OCI-LY1 (cell line): Measurements from ENCODE around the gene SULF2.
"Not testable (repeated sequence)": the region's sequence is repeated elsewhere in the genome, so short reads cannot be mapped to it uniquely, and the experiment has no call there.

ENCODE experiments used
- H2AFZ ChIP-seq: fragments of 200-600 bp; sonication (generic), shearing (Covaris generic); 2 replicates; pipeline ENCODE4 v1.6.0; 2014; ENCODE audit warnings: antibody characterized with exemption, mild to moderate bottlenecking, low read length
- H3F3A ChIP-seq: fragments of 200-600 bp; sonication (generic), shearing (Covaris generic); 2 replicates; pipeline ENCODE4 v1.6.0; 2014; ENCODE audit warnings: mild to moderate bottlenecking, antibody characterized with exemption, low read length, moderate library complexity; ENCODE audit not compliant: insufficient read depth
- H3K27ac ChIP-seq: fragments of 200-600 bp; sonication (generic); 2 replicates; pipeline ENCODE4 v1.5.1; 2014; ENCODE audit warnings: low read length, mixed run types, mild to moderate bottlenecking, low read depth; ENCODE audit not compliant: poor library complexity, severe bottlenecking
- H3K27me3 ChIP-seq: fragments of 200-600 bp; sonication (generic); 2 replicates; pipeline ENCODE4 v1.6.0; 2014; ENCODE audit warnings: antibody characterized with exemption, mild to moderate bottlenecking, low read length, moderate library complexity; ENCODE audit not compliant: insufficient read depth
- H3K36me3 ChIP-seq: fragments of 200-600 bp; sonication (generic); 2 replicates; pipeline ENCODE4 v1.6.1; 2014; ENCODE audit warnings: mild to moderate bottlenecking, antibody characterized with exemption, low read length, moderate library complexity, mixed read lengths; ENCODE audit not compliant: insufficient read depth
- H3K4me1 ChIP-seq: fragments of 200-600 bp; sonication (generic); 2 replicates; pipeline ENCODE4 v1.5.1; 2014; ENCODE audit warnings: mild to moderate bottlenecking, low read length, moderate library complexity; ENCODE audit not compliant: insufficient read depth, severe bottlenecking
- H3K4me2 ChIP-seq: fragments of 200-600 bp; sonication (generic), shearing (Covaris generic); 2 replicates; pipeline ENCODE4 v1.6.1; 2014; ENCODE audit warnings: low read length
- H3K4me3 ChIP-seq: fragments of 200-600 bp; sonication (generic); 2 replicates; pipeline ENCODE4 v1.5.1; 2014; ENCODE audit warnings: low read length, low read depth, mild to moderate bottlenecking, mixed read lengths; ENCODE audit not compliant: poor library complexity, severe bottlenecking
- H3K79me2 ChIP-seq: fragments of 200-600 bp; shearing (Covaris generic); 2 replicates; pipeline ENCODE4 v1.6.1; 2016; ENCODE audit warnings: mixed run types, low read length, mixed read lengths; ENCODE audit not compliant: insufficient read depth
- H3K9ac ChIP-seq: fragments of 200-600 bp; sonication (generic), shearing (Covaris generic); 2 replicates; pipeline ENCODE4 v1.6.1; 2014; ENCODE audit warnings: mild to moderate bottlenecking, low read length, mixed read lengths
- H3K9me2 ChIP-seq: fragments of 200-600 bp; sonication (generic), shearing (Covaris generic); 2 replicates; pipeline ENCODE4 v1.6.1; 2014; ENCODE audit warnings: low read depth, mild to moderate bottlenecking, low read length, mixed read lengths
- H3K9me3 ChIP-seq: fragments of 200-600 bp; shearing (Covaris generic); 2 replicates; pipeline ENCODE4 v1.6.1; 2014; ENCODE audit warnings: low read length, mixed read lengths
- H4K20me1 ChIP-seq: fragments of 200-600 bp; sonication (generic), shearing (Covaris generic); 2 replicates; pipeline ENCODE4 v1.6.0; 2016; ENCODE audit warnings: mild to moderate bottlenecking, low read length; ENCODE audit not compliant: insufficient read depth
- EZH2 ChIP-seq: fragments of 200-600 bp; sonication (generic), shearing (Covaris generic); IDR thresholded peaks from 2 replicates; pipeline ENCODE4 v1.8.0; 2017; ENCODE audit warnings: borderline replicate concordance, mixed run types, mild to moderate bottlenecking, antibody characterized with exemption, low read length, moderate library complexity, mixed read lengths
- TF ChIP-seq, protein P1 (sequence below): fragments of 200-600 bp; sonication (generic), shearing (Covaris generic); IDR thresholded peaks from 2 replicates; pipeline ENCODE4 v1.5.1; 2017; ENCODE audit warnings: mild to moderate bottlenecking, antibody characterized with exemption, low read length, moderate library complexity, mixed read lengths

Gene SULF2

DNA sequence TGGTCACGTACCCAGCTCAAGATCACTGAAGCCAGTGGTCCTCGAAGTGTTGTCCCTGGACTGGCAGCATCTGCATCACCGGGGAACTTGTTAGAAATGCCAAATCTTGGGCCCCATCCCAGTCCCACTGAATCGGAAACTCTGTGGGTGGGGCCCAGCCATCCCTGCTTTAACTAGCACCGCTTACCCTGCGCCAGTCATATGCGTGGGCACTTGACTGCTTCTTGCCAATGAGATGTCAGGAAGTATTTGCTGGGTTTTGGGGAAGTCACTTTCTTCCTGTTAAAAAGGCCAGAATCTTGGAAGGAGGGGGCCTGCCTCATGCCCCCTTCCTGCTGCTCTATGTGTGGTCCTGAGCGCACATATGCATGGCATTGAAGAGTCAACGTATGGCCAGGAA is 11.7 kb upstream of the SULF2 start:
- no peaks in the 10 kb centered on the region for H3K9me3 ChIP-seq
- H3K27ac ChIP-seq = no peak overlapping the region
- H3K27me3 ChIP-seq = no peaks in the 10 kb centered on the region
- no peaks in the 10 kb centered on the region for H4K20me1 ChIP-seq
- no peaks in the 10 kb centered on the region for H3K4me1 ChIP-seq
- H3K9me2 ChIP-seq = no peaks in the 10 kb centered on the region
- no peak overlapping the region for H3K4me2 ChIP-seq
- no peak overlapping the region for H2AFZ ChIP-seq
- no peaks in the 10 kb centered on the region for H3K36me3 ChIP-seq
- no peak for TF ChIP-seq EZH2
- TF ChIP-seq, protein P1, sequence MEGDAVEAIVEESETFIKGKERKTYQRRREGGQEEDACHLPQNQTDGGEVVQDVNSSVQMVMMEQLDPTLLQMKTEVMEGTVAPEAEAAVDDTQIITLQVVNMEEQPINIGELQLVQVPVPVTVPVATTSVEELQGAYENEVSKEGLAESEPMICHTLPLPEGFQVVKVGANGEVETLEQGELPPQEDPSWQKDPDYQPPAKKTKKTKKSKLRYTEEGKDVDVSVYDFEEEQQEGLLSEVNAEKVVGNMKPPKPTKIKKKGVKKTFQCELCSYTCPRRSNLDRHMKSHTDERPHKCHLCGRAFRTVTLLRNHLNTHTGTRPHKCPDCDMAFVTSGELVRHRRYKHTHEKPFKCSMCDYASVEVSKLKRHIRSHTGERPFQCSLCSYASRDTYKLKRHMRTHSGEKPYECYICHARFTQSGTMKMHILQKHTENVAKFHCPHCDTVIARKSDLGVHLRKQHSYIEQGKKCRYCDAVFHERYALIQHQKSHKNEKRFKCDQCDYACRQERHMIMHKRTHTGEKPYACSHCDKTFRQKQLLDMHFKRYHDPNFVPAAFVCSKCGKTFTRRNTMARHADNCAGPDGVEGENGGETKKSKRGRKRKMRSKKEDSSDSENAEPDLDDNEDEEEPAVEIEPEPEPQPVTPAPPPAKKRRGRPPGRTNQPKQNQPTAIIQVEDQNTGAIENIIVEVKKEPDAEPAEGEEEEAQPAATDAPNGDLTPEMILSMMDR = no peak
- no peaks in the 10 kb centered on the region for H3K79me2 ChIP-seq
- H3K4me3 ChIP-seq = no peak overlapping the region
- no peak overlapping the region for H3K9ac ChIP-seq
- H3F3A ChIP-seq = no peaks in the 10 kb centered on the region

DNA sequence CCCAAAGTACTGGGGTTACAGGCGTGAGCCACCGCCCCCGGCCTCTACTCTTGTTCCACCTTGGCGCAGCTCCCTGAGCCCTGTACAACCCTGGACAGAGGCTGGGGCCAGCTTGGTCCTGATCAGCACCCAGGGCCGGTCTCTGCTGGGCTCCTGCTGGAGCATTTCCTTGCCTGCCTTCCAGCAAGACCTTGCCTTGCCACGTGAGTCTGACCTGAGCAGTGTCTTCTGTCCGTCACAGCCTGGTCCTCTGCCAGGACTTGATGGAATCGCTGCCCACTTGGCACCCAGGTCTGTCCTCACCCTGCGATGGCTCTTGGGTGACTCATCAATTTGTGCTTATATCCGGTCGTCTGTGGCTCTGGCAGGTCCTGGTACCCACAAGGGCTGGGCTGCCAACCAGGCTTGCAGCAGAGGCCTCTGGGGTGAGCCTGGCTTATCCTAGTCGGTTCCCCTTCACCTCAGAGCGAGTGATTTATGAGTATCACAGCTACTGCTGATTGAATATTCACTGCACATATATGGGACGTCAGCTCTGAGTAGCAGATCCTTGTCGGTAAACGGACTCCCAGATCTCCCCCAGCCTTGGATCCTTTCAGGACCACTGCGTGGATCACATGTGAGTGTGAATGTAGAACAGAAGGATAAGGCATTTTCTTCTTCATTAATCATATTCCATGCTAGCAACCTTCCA is 10.1 kb upstream of the SULF2 start:
- no peaks in the 10 kb centered on the region for H3K9me2 ChIP-seq
- no peak overlapping the region for H3K27ac ChIP-seq
- H3K9ac ChIP-seq = no peak overlapping the region
- H3K36me3 ChIP-seq = no peaks in the 10 kb centered on the region
- H3K4me2 ChIP-seq = no peak overlapping the region
- H3K4me3 ChIP-seq = no peak overlapping the region
- no peaks in the 10 kb centered on the region for H3K79me2 ChIP-seq
- H4K20me1 ChIP-seq = no peaks in the 10 kb centered on the region
- TF ChIP-seq, protein P1 = no peak
- no peak for TF ChIP-seq EZH2
- H3K4me1 ChIP-seq = no peaks in the 10 kb centered on the region
- H3K27me3 ChIP-seq = no peaks in the 10 kb centered on the region
- no peaks in the 10 kb centered on the region for H3K9me3 ChIP-seq
- no peak overlapping the region for H2AFZ ChIP-seq
- H3F3A ChIP-seq = no peaks in the 10 kb centered on the region

DNA sequence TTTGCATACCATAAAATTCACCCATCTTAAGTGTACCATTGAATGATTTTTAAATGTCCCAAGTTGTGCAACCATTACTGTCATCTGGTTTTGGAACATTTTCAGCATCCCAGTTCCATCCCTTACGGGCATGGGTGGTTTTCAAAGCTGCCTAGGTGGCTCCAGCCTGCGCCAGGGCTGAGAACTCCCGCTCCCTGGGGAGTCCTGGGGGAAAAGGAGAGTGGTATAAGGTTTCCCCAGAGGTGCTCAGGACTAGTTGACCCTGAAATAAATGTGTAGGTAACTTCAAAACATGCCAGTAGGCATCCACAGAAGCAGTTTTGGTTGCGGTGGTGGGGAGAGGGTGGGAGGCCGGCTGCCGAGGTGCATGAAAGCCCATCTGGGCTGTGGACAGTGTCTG is 9.0 kb upstream of the SULF2 start:
- not testable (repeated sequence) for H3K4me2 ChIP-seq, H3K9me2 ChIP-seq, H3K9me3 ChIP-seq, H2AFZ ChIP-seq, H3K4me1 ChIP-seq, H3K79me2 ChIP-seq, H4K20me1 ChIP-seq, H3F3A ChIP-seq, H3K4me3 ChIP-seq, H3K36me3 ChIP-seq, H3K27me3 ChIP-seq, H3K27ac ChIP-seq, H3K9ac ChIP-seq

DNA sequence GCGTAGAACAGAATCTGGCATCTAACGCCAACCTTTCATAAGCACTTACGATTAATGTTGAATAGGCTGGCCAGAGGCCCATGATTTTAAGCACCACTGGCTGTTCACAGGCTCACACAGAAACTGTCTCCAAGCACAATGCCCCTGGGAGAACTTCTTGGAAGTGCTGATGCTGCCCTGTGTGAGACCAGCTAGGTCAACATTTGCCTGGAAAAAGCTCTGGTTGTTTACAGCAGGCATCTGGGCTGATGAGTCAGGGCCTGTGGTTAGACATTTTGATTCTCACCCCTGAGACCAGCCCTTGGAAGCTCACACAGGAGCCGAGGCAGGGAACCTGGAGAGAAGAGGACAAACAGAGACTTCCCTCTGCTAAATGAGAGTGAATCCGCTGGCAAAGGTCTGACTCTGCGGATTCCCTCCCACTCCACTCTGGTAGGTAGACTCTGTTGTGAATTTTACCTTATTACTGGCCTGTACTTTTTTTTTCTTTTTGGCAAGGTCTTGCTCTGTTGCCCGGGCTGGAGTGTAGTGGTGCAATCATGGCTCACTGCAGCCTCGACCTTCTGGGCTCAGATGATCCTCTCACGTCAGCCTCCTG is 6.8 kb upstream of the SULF2 start:
- Histone ChIP-seq H3K79me2 (no peaks in the 10 kb centered on the region), H3K4me2 (no peak overlapping the region), H3F3A (no peaks in the 10 kb centered on the region), H3K9me3 (no peaks in the 10 kb centered on the region), H2AFZ (no peak overlapping the region), H3K36me3 (no peaks in the 10 kb centered on the region), H3K9me2 (no peaks in the 10 kb centered on the region), H3K4me3 (no peak overlapping the region), H3K4me1 (no peaks in the 10 kb centered on the region), H3K9ac (no peak overlapping the region), H4K20me1 (no peaks in the 10 kb centered on the region), H3K27ac (no peak overlapping the region), H3K27me3 (no peaks in the 10 kb centered on the region)
- no peak for TF ChIP-seq EZH2
- TF ChIP-seq, protein P1 = no peak
